ENCODE results near the gene CCDC66. TPM values are rescaled to one million over a fixed set of nuclear protein-coding genes. Genes with fewer than 3 reads are reported as not detected.
A peak's percentile ranks its signal among the peaks of the same experiment; 100 is the strongest.

CCDC66 gene
- total and polyA plus RNA-seq, 8 donors = 7.1 to 15.3 (median 11.4) TPM

DNA sequence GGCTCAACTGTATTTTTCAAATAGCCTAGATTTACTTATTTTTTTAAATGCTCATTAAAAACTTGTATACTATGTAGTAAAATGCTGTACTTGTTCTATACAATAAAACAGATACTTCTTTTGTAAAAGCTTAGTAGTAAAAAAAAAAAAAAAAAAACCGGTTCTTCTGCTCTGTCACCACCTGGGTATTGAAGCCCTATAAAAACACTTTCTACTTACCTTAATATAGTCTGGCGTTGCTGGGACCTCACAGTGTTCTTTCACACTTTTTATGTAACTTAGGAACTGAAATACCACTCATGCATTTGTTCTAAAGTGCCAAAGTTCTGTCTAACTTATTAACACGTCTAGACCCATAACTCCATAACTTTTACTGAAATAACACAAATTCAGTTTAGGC, 64.7 kb downstream of the CCDC66 start:
- Histone ChIP-seq H3K9me3 (no peaks in the 10 kb centered on the region), H3K36me3 (peaks cover 0 to 38% (median 10%) of the 10 kb centered on the region in 3 donors), H3K27ac (peak overlapping the region in 3 of 4 donors; percentile 28 to 67 (median 67)), H3K4me3 (no peak overlapping the region), H3K4me1 (peaks cover 17 to 20% (median 17%) of the 10 kb centered on the region in 3 donors), H3K27me3 (no peaks in the 10 kb centered on the region)
- ATAC-seq = peak; percentile 85 to 91 (median 90)
- intact Hi-C loops (cut with DNase I) = no loop called here
- peak; percentile 93 for FAIRE-seq
- 14 to 19% methylated on average over 3 of the region's 3 CpGs for WGBS, 2 donors
- DNase-seq = no peak
- TF ChIP-seq, protein P1, sequence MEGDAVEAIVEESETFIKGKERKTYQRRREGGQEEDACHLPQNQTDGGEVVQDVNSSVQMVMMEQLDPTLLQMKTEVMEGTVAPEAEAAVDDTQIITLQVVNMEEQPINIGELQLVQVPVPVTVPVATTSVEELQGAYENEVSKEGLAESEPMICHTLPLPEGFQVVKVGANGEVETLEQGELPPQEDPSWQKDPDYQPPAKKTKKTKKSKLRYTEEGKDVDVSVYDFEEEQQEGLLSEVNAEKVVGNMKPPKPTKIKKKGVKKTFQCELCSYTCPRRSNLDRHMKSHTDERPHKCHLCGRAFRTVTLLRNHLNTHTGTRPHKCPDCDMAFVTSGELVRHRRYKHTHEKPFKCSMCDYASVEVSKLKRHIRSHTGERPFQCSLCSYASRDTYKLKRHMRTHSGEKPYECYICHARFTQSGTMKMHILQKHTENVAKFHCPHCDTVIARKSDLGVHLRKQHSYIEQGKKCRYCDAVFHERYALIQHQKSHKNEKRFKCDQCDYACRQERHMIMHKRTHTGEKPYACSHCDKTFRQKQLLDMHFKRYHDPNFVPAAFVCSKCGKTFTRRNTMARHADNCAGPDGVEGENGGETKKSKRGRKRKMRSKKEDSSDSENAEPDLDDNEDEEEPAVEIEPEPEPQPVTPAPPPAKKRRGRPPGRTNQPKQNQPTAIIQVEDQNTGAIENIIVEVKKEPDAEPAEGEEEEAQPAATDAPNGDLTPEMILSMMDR (IDR thresholded peaks at IDR 0.05) = no peak

DNA sequence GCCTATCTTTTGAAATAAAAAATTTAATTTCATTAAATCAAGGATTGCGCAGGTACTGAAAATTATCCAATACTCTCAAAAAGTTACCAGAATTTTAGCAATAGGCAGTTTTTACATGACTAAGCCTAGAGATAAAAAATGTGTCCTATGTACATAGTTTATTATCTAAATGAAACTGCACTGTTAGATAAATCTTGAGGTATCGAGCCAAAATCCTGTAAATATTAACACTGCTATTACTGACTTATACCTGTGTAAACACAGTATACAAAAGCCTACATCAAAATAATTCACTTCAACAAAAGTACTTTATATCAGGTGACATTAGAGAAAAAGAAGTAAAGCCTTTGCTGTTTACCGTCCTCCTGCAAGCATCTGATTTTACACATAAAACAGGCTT, 65.4 kb downstream of the CCDC66 start:
- H3K9me3 ChIP-seq = no peaks in the 10 kb centered on the region
- H3K27me3 ChIP-seq = no peaks in the 10 kb centered on the region
- peaks cover 0 to 34% (median 10%) of the 10 kb centered on the region in 3 donors for H3K36me3 ChIP-seq
- H3K4me1 ChIP-seq = peaks cover 17 to 20% (median 17%) of the 10 kb centered on the region in 3 donors
- DNase-seq (no peak), ATAC-seq (peak in 3 of 4 donors; percentile 60 to 83 (median 76)), FAIRE-seq (no peak)
- 31 to 36% methylated on average over 3 of the region's 3 CpGs for WGBS, 2 donors
- TF ChIP-seq, protein P1 (IDR thresholded peaks at IDR 0.05) = no peak
- intact Hi-C loops (cut with DNase I) = no loop called here
- H3K27ac ChIP-seq = peak overlapping the region in 3 of 4 donors; percentile 28 to 67 (median 67)
- H3K4me3 ChIP-seq = no peak overlapping the region

DNA sequence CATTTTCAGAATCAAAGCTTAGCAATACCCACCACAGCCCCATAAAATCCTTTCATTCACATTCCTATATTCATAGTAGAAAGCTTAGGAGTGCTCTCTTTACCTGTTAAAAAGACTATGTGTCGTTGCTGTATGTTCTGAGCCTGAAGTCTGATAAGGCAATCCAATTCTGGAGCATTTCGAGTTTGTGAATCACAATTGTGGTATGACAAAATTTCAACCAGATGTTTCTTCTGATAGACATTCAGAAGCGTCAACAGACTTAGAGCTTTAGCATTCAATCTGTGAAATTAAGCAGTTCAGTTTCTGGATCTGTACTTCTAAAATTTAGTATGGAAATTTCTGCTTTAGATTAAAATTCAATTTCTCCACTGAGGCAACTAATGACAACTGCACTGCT, 67.8 kb downstream of the CCDC66 start:
- no peak overlapping the region for H3K4me3 ChIP-seq
- no peaks in the 10 kb centered on the region for H3K27me3 ChIP-seq
- intact Hi-C loops (cut with DNase I) = no loop called here
- WGBS, 2 donors = 71 to 73% methylated on average over 3 of the region's 3 CpGs
- no peak for FAIRE-seq
- no peak for DNase-seq
- no peaks in the 10 kb centered on the region for H3K9me3 ChIP-seq
- H3K36me3 ChIP-seq = peaks cover 0 to 21% (median 10%) of the 10 kb centered on the region in 3 donors
- H3K27ac ChIP-seq = no peak overlapping the region
- TF ChIP-seq, protein P1 (IDR thresholded peaks at IDR 0.05) = no peak
- H3K4me1 ChIP-seq = peaks cover 22 to 33% (median 26%) of the 10 kb centered on the region in 3 donors
- ATAC-seq = no peak

DNA sequence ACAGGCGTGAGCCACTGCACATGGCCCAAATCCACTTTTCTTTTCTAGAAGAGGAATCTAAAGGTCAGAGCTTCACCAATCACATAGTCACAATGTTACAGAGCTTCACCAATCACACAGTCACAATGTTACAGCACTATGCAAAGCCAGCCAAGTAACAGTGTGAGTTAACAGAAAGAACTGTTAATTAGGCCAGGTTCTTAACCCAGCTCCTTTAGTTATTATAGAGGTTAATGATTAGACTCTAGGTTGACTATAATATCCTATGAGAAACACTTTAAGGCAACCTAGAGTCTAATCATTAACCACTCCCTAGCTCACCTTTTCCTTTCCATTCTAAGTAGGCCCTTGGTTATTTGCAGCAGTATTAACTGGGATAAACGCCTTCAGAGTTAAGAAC, 72.1 kb downstream of the CCDC66 start:
- WGBS, 2 donors = 21 to 30% methylated on average over 2 of the region's 2 CpGs
- peak; percentile 88 to 91 (median 90) for ATAC-seq
- no peaks in the 10 kb centered on the region for H3K9me3 ChIP-seq
- FAIRE-seq = no peak
- TF ChIP-seq, protein P1 (IDR thresholded peaks at IDR 0.05) = no peak
- H3K4me1 ChIP-seq = peaks cover 11 to 15% (median 12%) of the 10 kb centered on the region in 3 donors
- peak overlapping the region in 2 of 4 donors; percentile 35 to 38 for H3K27ac ChIP-seq
- no peaks in the 10 kb centered on the region for H3K27me3 ChIP-seq
- peak in 1 of 6 donors; percentile 17 for DNase-seq
- H3K36me3 ChIP-seq = peaks cover 0 to 32% (median 5%) of the 10 kb centered on the region in 3 donors
- H3K4me3 ChIP-seq = no peak overlapping the region
- intact Hi-C loops (cut with DNase I) = no loop called here

DNA sequence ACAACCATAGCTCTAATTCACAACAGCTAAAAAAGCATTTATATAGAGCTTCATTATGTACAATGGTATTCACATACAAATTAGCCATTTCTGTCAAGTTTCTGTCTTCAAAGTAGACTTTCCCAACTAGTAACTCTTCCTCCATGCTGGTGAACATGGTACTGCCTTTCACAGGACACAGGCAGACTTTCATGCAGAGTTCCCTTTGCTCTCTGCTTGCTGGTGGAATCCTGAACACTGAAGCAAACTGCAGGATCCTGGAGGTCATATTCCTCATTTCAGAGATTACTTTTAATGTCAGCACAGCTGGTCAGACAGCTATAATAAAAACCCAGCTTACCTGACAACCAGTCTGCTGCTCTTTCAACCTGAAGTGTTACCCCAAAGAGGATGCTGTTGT, 72.5 kb downstream of the CCDC66 start:
- Histone ChIP-seq H3K9me3 (no peaks in the 10 kb centered on the region), H3K27me3 (no peaks in the 10 kb centered on the region), H3K4me1 (peaks cover 11 to 15% (median 12%) of the 10 kb centered on the region in 3 donors), H3K4me3 (no peak overlapping the region), H3K36me3 (peaks cover 0 to 28% (median 2%) of the 10 kb centered on the region in 3 donors), H3K27ac (peak overlapping the region in 2 of 4 donors; percentile 35 to 38)
- FAIRE-seq = no peak
- intact Hi-C loops (cut with DNase I) = no loop called here
- no peak for DNase-seq
- TF ChIP-seq, protein P1 (IDR thresholded peaks at IDR 0.05) = no peak
- ATAC-seq = peak; percentile 30 to 57 (median 46)

Measured in pancreas (tissue), 10 donors.